ENCODE data around the gene TBXAS1.

The TBXAS1 gene

DNA sequence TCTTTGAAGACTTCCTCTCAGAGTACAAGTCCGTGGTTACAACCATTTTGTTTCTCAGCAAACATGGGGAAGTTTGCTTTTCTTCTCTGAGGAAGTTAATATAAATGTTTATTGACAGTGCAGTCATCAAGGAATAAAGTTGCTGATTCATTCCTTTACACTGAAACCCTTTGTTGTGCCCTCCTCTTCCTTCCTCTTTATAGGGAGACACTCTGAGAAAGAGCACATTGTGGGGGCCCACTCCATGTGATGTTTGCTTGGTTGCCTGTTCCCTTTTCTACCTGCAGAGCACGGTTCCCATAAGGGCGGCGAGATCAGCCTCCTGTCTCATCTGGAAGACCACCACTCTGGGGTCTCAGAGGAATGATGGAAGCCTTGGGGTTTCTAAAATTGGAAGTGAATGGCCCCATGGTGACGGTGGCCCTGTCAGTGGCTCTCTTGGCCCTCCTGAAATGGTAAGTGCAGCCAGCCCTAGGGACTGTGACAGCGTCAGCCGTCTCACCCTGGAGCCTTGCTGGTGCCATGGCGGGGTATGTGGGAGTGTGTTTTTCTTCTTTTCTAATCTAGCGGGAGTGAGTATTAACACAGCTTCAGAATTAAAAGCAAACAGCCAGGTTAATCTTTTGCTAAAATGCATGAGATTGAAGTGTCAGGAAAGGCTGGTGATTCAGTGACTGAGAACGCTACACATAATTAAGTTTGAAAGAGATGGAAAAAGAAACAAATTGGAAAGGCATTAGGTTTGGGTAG lies at the start of gene TBXAS1:
TBXAS1 (plus strand) TSS at position 240 of the 750 bp plus-strand sequence; CDS start at position 367, 127 bp downstream.
- DNase-seq: no peak

DNA sequence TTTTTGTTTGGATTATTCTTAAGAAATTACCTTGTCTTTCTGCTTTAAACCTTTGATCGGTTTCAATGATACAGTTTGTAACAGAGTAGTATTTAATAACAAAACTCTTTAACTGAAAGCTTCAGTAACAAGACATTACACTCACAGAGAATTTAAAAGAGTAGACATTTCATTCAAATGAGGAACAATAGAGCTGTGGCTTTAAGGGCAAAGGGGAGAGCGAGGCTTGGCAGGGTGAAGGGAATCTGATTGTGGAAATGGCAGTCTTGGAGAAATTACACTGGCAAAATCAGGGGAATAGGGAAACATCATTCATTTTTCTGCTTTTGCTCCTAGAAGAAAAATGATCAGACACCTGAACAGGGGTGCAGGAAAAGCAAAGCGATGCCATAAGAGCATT lies 46.1 kb upstream of the TBXAS1 start:
- no peak for DNase-seq

DNA sequence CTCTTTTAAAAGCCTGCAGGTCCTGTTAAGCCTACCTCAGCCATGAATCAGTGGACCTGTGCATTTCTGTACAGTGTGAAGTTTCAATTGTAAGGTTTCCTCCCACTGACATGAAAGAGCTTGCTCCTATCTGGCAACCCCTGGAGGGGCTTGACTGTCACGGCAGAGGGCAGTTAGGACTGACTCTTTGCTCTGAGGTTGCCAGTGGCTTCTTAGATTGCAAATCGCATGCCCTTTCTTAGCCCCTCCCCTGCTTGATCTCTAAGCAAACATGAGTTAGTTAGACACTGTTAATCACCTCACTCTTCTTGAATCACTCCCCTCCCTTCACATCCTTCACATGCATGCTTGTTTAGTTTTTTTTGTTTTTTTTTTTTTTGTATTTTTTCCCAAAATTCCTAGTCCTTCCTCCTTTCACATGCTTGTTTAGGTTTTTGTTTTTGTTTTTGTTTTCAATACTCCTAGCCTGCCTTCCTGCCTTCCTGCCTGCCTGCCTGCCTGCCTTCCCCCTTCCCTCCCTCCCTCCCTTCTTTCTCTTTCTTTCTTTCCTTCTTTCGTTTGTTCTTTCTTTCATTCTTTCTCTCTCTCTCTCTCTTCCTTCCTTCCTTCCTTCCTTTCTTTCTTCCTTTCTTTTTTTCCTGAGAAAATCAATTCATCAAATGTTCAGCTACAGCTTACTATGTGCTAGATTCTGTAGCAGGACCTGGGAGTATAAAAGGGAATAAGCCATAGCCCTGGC lies 45.2 kb upstream of the TBXAS1 start:
- no peak for DNase-seq

DNA sequence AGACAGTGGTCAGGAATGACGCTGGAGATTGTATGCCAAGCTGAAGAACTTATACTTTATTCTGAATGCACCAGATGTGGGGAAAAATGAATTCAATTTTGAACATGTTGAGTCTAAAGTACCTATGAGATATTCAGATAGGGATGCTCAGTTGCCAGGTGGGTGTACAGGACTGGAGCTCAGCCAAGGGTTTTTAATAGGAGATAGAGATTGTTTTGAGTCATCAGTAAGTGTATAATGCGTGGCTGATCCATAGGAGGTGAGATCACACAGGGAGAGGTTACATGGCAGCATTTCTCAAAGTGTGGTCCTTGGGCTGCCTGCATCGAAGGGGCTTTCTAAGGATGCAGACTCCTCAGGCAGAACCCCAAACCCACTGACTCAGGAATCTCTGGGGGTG lies 44.4 kb upstream of the TBXAS1 start:
- DNase-seq: no peak

DNA sequence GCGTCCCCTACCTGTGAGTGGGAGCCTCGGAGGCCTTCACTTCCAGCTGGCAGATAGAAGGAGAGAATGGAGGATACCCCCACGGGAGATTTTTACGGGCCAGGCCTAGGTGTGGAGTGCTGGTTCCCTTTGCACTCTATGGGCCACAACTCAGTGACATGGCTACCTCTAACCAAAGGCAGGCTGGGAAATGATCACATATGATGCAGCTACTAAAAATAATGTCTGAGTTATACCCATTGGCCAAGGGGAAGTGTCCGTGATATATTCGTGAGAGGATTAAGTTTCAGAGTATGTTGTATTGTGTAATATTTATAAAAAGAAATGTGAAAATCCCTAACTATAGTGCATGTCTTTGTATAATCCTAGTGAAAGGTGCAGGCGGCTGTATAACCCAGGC lies 37.7 kb upstream of the TBXAS1 start:
- DNase-seq: no peak

DNA sequence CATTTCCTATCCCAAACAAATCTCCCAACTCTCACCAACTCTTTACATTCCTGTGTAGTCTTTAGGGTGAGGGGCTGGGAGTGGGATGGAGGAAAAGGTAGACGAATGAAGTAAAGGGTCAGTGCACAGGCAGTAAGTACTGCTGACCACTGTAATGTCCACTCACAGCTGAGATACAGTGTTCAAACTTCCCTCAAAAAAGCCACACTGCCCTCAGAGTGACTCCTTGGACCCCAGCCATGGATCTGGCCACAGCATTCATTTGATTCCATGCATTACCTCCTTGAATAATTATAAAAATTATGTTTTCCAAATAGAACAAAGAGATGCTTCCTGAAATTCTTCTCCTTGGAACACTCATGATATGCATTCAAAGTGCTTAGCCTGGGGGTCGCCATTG lies 31.5 kb upstream of the TBXAS1 start:
- DNase-seq: no peak

DNA sequence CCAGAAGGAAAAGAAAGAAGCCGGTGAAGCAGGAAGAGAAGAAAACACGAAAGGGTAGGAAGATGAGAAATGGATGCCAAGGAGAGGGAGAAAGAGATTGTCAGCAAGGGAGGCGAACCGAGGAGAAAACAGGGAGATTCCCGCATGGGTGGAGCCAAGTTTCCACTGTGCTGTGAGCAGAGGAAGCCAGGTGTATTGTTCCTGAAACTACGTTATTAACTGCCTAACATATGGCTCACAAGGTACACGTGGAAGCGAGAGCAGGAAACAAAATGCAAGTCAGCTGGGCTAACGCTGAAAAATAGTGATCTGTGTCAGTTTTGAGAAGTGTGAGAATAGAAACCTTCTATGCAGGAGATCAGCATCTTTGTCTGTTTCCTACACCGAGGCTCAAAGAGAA lies 30.8 kb upstream of the TBXAS1 start:
- DNase-seq: no peak

DNA sequence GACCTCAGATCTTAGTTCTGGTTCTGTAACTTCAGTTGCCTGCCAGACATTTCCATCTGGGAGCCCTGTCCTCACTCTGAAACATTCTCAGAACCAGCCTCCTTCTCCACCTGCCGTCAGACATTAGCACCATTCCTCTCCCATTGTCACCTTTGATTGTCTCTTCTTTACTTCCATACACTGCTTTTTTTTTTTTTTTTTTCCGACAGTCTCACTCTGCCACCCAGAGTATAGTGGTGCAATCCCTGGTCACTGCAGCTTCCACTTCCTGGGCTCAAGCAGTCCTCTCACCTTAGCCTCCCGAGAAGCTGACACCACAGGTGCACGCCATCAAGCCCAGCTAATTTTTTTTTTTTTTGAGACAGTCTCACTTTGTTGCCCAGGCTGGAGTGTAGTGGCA lies 30.2 kb upstream of the TBXAS1 start:
- DNase-seq: no peak

DNA sequence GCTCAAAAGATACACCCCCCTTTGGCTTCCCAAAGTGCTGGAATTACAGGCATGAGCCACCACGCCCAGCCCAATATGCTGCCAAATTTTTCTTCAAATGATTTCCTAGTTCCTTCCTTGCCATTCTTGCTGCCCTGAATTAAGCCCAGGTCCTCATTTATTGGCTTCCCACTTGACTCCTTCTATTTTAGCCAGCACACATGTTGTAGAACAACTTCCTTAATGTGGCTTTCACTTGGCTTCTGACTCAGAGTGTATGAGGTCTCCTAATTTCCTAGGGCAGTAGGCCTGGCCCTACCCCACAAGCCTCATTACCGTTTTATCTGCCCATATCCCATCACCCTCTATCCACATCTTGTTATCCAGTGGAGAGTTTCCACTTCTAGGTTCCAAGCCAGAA lies 29.5 kb upstream of the TBXAS1 start:
- DNase-seq: no peak

DNA sequence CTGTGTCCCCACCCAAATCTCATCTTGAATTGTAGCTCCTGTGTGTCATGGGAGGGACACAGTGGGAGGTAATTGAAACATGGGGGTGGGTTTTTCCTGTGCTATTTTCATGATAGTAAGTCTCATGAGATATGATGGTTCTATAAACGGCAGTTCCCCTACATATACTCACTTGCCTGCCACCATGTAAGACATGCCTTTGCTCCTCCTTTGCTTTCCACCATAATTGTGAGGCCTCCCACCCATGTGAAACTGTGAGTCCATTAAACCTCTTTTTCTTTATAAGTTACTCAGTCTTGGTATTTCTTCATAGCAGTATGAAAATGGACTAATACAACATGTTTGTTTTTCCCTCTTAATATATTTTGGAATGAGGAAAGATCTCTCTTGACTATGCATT lies 24.5 kb upstream of the TBXAS1 start:
- no peak for DNase-seq

DNA sequence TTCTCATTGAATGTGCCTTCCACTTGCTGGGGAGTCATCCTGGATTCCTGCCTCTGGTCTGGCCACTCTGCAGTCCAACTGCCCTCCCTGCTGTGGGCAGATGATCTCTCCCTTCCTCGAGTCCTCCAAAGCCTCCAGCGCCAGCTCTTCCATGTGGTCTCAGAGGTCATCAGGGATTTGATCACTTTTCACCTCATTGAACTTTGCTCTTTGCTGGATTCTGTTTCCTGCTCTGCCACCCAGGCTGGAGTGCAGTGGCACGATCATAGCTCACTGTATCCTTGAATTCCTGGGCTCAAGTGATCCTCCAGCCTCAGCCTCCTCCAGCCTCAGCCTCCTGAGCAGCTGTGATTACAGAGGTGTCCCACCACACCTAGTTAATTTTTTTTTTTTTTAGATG lies 22.1 kb upstream of the TBXAS1 start:
- peak; percentile 22 for DNase-seq

DNA sequence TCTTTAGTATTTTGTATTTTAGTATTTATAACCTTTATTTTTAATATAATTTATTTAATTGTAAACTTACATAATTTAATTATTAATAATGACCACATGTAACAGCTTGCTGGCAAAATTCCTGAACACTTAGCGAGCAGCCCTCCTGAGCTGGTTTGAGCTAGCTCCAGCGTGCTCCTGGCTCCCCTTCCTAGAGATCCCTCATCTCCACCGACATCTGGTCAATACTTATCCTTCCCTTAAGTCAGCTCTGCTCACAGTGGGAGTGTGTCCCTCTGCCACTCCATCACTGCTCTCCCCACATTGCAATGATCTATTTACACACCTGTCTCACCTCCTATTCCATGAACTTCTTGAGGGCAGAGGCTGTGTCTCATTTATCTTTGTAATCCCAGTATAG lies 20.6 kb upstream of the TBXAS1 start:
- DNase-seq: no peak

DNA sequence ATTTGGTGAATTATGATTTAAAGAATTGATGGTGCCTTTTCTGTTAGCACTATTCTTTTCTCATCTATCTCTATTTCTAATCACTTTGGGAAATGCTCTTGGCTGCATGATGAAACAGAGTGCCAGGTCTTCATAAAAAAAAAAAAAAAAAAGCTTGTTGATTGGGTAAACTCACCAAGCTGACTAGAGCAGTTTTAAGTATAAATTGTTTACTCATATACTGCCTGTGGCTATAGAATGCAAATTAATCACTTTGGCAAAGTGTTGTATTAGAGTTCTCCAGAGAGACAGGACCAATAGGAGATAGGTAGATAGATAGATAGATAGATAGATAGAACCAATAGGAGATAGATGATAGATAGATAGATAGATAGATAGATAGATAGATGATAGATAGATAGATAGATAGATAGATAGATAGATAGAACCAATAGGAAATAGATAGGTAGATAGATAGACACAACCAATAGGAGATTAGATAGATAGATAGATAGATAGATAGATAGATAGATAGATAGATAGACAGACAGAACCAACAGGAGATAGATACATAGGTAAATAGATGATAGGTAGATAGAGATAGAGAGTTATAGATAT lies 20.1 kb upstream of the TBXAS1 start:
- DNase-seq: no peak

DNA sequence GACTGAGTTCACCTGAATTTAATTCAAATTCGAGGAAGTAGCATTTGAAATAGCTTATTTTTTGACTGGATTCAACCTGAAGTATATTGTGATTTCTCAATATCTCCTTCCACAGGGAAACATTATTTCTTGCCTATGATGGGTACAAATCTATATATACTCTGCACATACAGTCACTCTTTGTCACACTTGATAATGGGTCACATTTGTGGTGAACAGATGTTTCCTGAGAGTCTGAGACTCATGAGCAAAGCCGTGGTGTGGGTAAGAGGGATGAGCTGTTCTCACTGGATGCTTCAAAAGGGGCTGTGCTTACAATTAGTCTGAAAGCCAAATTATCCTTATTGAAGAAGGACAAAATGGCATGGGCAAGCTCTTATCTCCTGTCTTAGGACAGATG lies 18.0 kb upstream of the TBXAS1 start:
- no peak for DNase-seq

DNA sequence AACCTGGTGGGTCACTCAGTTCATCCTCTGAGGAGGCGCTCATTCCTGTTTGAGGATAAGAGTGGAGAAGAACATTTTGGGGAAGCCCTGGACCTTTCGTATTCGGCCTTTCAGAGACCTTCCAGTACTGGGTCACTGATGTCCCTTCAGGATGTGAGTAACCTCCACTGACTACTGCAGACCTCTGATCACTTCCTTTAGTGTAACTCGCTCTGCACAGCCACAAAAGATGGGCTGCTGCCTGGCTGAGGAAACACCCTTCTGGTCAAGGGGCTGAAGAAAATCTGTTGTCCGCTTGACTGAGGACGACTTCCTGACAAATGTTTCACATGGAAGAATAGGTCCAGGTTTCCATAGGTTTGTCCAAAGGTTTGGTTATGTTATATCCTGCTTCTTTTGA lies 15.9 kb upstream of the TBXAS1 start:
- no peak for DNase-seq

DNA sequence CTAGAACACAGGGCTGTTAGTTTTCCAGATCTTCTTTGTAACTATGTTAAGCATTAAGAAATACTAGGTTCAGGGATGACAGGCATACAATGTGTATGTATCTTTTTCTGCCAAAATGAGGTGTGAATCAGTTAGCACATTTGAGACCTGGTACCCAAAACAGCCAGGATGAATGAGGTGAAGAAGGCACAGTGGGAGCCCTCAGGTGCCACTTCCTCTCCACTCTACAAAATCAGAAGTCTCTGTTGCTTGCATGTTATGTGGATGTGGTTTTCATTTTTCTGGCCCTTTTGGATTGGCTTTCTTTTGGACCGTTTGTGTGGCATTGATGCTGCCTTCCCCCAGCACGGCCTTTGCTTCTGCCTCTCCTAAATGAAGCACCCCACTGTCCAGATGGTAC lies 15.4 kb upstream of the TBXAS1 start:
- DNase-seq: no peak

DNA sequence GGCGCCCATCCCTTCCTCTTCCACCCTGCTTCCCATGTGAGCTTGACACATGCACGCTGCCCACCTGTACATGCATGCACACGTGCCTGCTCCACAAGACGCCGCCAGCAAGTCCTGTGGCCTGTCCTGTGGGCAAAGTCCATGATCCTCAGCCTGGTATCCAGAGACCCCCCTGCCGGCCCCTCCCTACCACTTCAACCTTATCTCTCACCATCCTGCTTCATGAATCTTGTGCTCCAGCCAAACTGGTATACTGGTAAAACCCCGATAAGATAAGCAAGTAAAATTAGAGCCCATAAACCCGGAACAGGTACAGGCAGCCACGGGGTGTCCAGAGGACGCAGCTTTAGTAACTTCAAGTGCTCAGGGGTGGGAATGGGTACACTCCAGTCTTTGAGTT lies 11.8 kb upstream of the TBXAS1 start:
- DNase-seq: no peak

DNA sequence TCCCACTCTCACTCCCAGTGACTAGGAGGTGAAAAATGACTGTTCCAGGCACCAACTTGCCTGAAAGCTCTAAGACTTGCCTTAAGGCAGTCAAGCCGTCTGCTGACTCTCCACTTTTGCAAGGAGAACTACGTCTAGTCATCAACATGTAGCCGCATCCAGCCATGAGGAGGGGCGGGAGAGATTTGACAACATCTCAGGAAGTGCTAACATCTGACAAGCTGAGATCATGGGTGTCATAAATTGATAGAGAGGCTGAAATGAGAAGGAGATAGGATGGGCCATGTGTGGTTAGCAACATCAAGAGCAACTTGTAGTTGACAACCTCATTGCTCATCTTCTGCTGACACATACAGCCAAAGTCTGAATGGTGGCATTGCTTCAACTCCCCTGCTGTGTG lies 9.0 kb upstream of the TBXAS1 start:
- no peak for DNase-seq

DNA sequence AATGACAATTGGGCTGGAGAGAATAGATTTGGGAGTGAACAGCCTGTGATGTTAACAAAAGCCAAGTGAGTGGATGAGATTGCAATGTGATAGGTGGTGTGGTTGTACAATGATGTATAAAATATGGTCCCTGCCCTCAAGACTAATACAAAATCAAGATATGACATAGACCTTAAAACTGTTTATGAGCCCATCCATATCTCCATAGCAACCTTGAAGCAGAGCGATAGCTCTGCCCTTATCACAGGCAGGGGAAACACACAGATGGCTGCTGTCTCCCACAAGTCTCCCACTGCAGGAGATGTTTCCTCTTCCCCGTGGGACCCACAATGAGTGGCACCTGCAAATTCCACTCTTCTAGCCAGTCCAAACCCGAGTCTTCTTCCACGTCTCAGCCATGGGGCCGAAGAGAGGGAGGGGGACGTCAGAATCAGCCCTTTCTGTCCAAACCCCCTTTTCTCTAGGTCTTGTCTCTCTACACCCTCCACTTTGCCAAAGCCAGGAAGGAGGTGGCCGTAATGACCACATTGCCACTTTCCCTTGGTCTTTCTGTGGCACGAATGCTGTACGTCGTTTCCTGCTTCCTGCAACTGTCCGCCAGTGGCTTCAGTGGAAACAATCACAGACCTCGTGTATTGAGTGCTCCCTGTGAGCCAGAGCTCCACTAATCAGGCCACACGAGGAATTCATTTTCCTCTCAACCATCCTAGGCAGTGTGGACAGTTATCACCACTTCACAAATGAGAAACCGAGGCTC lies 7.5 kb upstream of the TBXAS1 start:
- DNase-seq: no peak

DNA sequence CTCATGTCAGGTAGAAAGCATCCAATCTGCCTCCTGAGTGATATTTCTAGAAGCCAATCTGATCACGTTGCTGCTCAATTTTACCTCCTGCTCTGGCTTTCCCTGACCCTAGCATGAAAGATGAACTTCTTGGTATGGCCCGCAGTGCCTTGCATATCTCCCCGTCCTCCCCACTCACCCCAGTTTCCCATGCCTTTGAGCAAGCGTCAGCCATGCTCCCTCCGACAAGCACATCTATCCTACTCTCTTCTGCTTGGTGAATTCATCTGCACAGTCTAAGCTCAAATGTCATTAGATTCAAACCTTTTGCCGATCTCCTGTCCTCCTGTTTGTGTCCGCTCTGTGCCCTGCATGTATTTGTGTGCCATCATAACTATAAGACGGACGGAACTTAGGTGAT lies 6.2 kb upstream of the TBXAS1 start:
- DNase-seq: no peak

DNA sequence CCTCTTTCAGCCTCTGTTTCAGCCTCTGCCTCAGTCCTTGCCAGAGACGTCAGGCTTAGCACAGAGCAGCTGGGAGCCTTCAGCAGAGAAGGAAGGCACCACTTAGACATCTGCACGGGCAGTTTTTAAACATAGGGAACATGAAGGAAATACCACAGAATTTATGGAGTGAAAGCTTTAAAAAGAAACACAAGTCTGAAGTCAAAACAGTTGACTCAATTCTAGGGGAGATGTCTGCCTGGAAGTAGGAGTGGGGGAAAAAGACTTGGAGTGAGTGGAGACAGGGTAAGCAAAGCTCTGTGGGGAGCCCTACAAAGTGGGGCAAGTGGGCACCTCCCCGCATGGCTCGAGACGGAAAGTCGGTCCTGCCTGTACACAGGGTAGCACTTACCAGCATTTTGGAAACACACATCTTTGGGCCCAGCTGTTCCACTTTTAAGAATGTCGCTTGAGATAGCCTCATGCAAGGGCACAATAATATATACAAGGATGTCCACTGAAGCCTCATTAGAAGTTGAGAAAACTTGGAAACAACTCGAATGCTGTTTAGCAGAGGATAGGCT lies 5.0 kb upstream of the TBXAS1 start:
- no peak for DNase-seq

DNA sequence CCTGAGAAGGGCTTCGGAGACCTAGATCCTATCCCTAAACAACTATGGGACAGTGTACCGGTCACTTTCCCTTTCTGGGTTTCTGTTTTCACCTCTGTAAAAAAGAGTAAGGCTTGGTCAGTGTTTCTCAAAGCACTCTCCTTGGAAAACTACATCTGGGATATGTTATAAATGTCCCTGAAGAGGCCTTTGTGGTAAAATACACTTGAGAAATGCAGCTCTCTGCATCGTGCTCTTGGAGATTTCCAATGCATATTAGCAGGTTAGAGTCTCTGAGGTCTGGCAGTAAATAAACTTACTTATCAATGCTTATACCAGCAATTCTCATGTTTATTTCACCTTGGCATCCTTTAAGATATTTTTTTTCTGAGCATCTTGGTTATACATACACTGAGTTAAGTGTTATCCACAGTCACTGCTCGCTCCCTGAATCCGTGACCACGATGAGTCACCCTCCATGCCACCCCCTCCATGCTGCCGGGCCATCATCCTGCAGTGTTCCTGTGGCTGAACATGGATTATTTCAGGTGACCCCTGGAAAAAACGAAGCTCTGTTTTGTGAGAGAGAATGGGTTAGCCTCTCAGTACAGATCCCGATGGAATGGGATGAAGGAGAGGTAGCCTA lies 3.3 kb upstream of the TBXAS1 start:
- no peak for DNase-seq

DNA sequence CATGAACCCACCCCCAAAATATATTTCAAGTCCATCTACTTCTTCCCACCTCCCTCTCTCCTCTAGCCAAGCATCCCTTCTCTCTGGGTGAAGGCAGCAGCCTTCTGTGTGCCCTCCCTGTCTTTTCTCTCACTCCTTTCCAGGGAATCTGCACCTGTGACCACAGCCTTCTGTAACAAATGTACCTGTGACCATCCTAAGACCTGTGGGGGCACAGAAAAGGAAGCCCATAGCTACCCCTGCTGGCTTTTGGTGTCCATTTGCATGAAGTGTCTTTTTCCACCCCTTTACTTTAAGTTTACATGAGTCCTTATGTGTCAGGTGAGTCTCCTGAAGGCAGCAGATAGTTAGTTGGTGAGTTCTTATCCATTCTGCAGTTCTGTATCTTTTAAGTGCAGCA lies 2.0 kb upstream of the TBXAS1 start:
- DNase-seq: no peak

All from eye (tissue), 1 donor.